NCI-H69 (cell line): ENCODE measurements around the gene UBL4A.

Experiments used
- DNase-seq: peaks from one replicate; lab custom pipeline; 2025; lab: John Stamatoyannopoulos, UW

Gene UBL4A

GRCh38 chrX:154436983-154437752, 49.2 kb downstream of the UBL4A start, which contains the start of gene GDI1:
Gene GDI1, plus strand, starts transcription at chrX:154437154. Its CDS starts 101 bp downstream, at chrX:154437255.
- peak; percentile 71 for DNase-seq

GRCh38 chrX:154436374-154436982, 49.9 kb downstream of the UBL4A start:
- peak; percentile 71 for DNase-seq

GRCh38 chrX:154435171-154435733, 51.2 kb downstream of the UBL4A start:
- DNase-seq, result no peak

- DNase-seq, result no peak
These were observed 51.8 kb downstream of the UBL4A start for GRCh38 chrX:154434394-154435168.
